Skeletal muscle tissue (tissue), 4 donors: ENCODE measurements around the gene KCNQ4. TPM values are rescaled to one million over a fixed set of nuclear protein-coding genes. Genes with fewer than 3 reads are reported as not detected.

Experiments
- H3K27ac ChIP-seq: one replicate; pipeline ENCODE4 v1.7.0; 2013; ENCODE audit warnings: mild to moderate bottlenecking, low read depth, low read length, inconsistent platforms
- H3K27me3 ChIP-seq, 3 donors: one replicate each; pipeline ENCODE4 v1.7.0; 2013; ENCODE audit warnings: low read length in 3 of 3; ENCODE audit not compliant: control insufficient read depth in 3 of 3, insufficient read depth in 3 of 3
- H3K36me3 ChIP-seq, 3 donors: one replicate each; pipeline ENCODE4 v1.7.0; 2013; ENCODE audit warnings: low read length in 3 of 3; ENCODE audit not compliant: control insufficient read depth in 3 of 3, insufficient read depth in 3 of 3
- H3K4me1 ChIP-seq, 3 donors: one replicate each; pipeline ENCODE4 v1.7.0; 2013; ENCODE audit warnings: low read length in 3 of 3, mild to moderate bottlenecking in 3 of 3; ENCODE audit not compliant: control insufficient read depth in 3 of 3, insufficient read depth in 3 of 3
- H3K4me3 ChIP-seq, 3 donors: one replicate each; pipeline ENCODE4 v1.7.0; 2013; ENCODE audit warnings: low read length in 3 of 3
- H3K9ac ChIP-seq, 3 donors: one replicate each; pipeline ENCODE4 v1.7.0; 2013; ENCODE audit warnings: low read length in 3 of 3, mild to moderate bottlenecking in 3 of 3, moderate library complexity in 2 of 3, low read depth in 1 of 3
- H3K9me3 ChIP-seq, 3 donors: one replicate each; pipeline ENCODE4 v1.7.0; 2013; ENCODE audit warnings: low read length in 3 of 3; ENCODE audit not compliant: control insufficient read depth in 3 of 3
- total RNA-seq: library from RNA; depleted of rRNA; stranded (reverse); fragments of >200 nt; gene quantifications from one replicate; pipeline ENCODE4 v1.2.3, GENCODE V29; 2014
- donor health status: Osteomylitis.

The KCNQ4 gene
- total RNA-seq, 1 donor from 2014 or later: 4.2 TPM

- Histone ChIP-seq H3K27ac (no peak overlapping the region), H3K4me3 (no peak overlapping the region), H3K36me3 (peaks cover 14 to 26% (median 18%) of the 10 kb centered on the region in 3 donors), H3K9me3 (peaks cover 0 to 4% (median 0%) of the 10 kb centered on the region in 3 donors), H3K4me1 (peaks cover 14 to 26% (median 17%) of the 10 kb centered on the region in 3 donors), H3K27me3 (no peaks in the 10 kb centered on the region), H3K9ac (no peak overlapping the region)
These were observed 9.2 kb upstream of the KCNQ4 start for GRCh38 chr1:40774266-40774998.

- H3K4me1 ChIP-seq: peaks cover 0 to 12% (median 5%) of the 10 kb centered on the region in 3 donors
- no peak overlapping the region for H3K9ac ChIP-seq
- H3K27ac ChIP-seq: no peak overlapping the region
- peaks cover 0 to 11% (median 5%) of the 10 kb centered on the region in 3 donors for H3K36me3 ChIP-seq
- peaks cover 0 to 4% (median 0%) of the 10 kb centered on the region in 3 donors for H3K9me3 ChIP-seq
- H3K27me3 ChIP-seq: no peaks in the 10 kb centered on the region
- no peak overlapping the region for H3K4me3 ChIP-seq
These were observed 7.1 kb upstream of the KCNQ4 start for GRCh38 chr1:40776236-40777072.

GRCh38 chr1:40777224-40777970 lies 6.2 kb upstream of the KCNQ4 start:
- H3K27me3 ChIP-seq: no peaks in the 10 kb centered on the region
- H3K9me3 ChIP-seq: peaks cover 0 to 4% (median 0%) of the 10 kb centered on the region in 3 donors
- no peak overlapping the region for H3K27ac ChIP-seq
- H3K4me3 ChIP-seq: no peak overlapping the region
- no peak overlapping the region for H3K9ac ChIP-seq
- peaks cover under 1 to 14% (median 6%) of the 10 kb centered on the region in 3 donors for H3K4me1 ChIP-seq
- H3K36me3 ChIP-seq: peaks cover 0 to 6% (median 3%) of the 10 kb centered on the region in 3 donors

GRCh38 chr1:40780678-40781607 lies 2.6 kb upstream of the KCNQ4 start:
- Histone ChIP-seq H3K27ac (no peak overlapping the region), H3K4me3 (no peak overlapping the region), H3K36me3 (peaks cover 0 to 5% (median 3%) of the 10 kb centered on the region in 3 donors), H3K27me3 (peaks cover 0 to 4% (median 0%) of the 10 kb centered on the region in 3 donors), H3K9ac (peak overlapping the region in 2 of 3 donors; percentile 7 to 16), H3K4me1 (peaks cover 22 to 34% (median 32%) of the 10 kb centered on the region in 3 donors), H3K9me3 (peaks cover 0 to 4% (median 0%) of the 10 kb centered on the region in 3 donors)

- H3K36me3 ChIP-seq: no peaks in the 10 kb centered on the region
- peak overlapping the region in 1 of 3 donors; percentile 7 for H3K9ac ChIP-seq
- H3K27me3 ChIP-seq: peaks cover 0 to 4% (median 0%) of the 10 kb centered on the region in 3 donors
- peaks cover 24 to 41% (median 37%) of the 10 kb centered on the region in 3 donors for H3K4me1 ChIP-seq
- H3K27ac ChIP-seq: no peak overlapping the region
- no peak overlapping the region for H3K4me3 ChIP-seq
- no peaks in the 10 kb centered on the region for H3K9me3 ChIP-seq
These were observed 2.0 kb upstream of the KCNQ4 start for GRCh38 chr1:40781608-40781971.

- Histone ChIP-seq H3K9me3 (no peaks in the 10 kb centered on the region), H3K36me3 (no peaks in the 10 kb centered on the region), H3K27ac (no peak overlapping the region), H3K4me1 (peaks cover 24 to 42% (median 37%) of the 10 kb centered on the region in 3 donors), H3K9ac (peak overlapping the region in 2 of 3 donors; percentile 62 to 79), H3K4me3 (peak overlapping the region in 1 of 3 donors; percentile 41), H3K27me3 (peaks cover 0 to 4% (median 0%) of the 10 kb centered on the region in 3 donors)
These were observed 1.1 kb upstream of the KCNQ4 start for GRCh38 chr1:40782371-40782956.

- Histone ChIP-seq H3K27me3 (peaks cover 0 to 4% (median 0%) of the 10 kb centered on the region in 3 donors), H3K27ac (peak overlapping the region; percentile 87), H3K9me3 (no peaks in the 10 kb centered on the region), H3K9ac (peak overlapping the region; percentile 61 to 79 (median 76)), H3K4me1 (peaks cover 24 to 42% (median 37%) of the 10 kb centered on the region in 3 donors), H3K4me3 (peak overlapping the region; percentile 38 to 71 (median 70)), H3K36me3 (no peaks in the 10 kb centered on the region)
These were observed 669 bp downstream of the KCNQ4 start for GRCh38 chr1:40784141-40784770.

- Histone ChIP-seq H3K27me3 (peaks cover 0 to 4% (median 0%) of the 10 kb centered on the region in 3 donors), H3K4me1 (peaks cover 24 to 43% (median 37%) of the 10 kb centered on the region in 3 donors), H3K9me3 (no peaks in the 10 kb centered on the region), H3K9ac (peak overlapping the region; percentile 61 to 79 (median 76)), H3K27ac (peak overlapping the region; percentile 87), H3K36me3 (no peaks in the 10 kb centered on the region), H3K4me3 (peak overlapping the region; percentile 38 to 71 (median 70))
These were observed 1.2 kb downstream of the KCNQ4 start for GRCh38 chr1:40784771-40785151.
